Endodermal cell (in vitro differentiated cells): ENCODE data around the gene CRYL1. TPM values are rescaled to one million over a fixed set of nuclear protein-coding genes. Genes with fewer than 3 reads are reported as not detected.

Experiments
- DNase-seq: peaks from one replicate; pipeline ENCODE4 v3.0.0-alpha.2; 2017
- H3K27ac ChIP-seq: 2 replicates; pipeline ENCODE4 v1.5.1; 2013; ENCODE audit warnings: mild to moderate bottlenecking, low read depth, low read length, moderate library complexity
- H3K27me3 ChIP-seq: 2 replicates; pipeline ENCODE4 v1.6.1; 2013; ENCODE audit warnings: mild to moderate bottlenecking, low read length, moderate library complexity; ENCODE audit not compliant: insufficient read depth, control insufficient read depth, poor library complexity, severe bottlenecking
- H3K36me3 ChIP-seq: 2 replicates; pipeline ENCODE4 v1.7.0; 2013; ENCODE audit warnings: mild to moderate bottlenecking, low read length, moderate library complexity; ENCODE audit not compliant: control insufficient read depth, insufficient read depth
- H3K4me1 ChIP-seq: one replicate; pipeline ENCODE4 v1.7.0; 2013; ENCODE audit warnings: low read length; ENCODE audit not compliant: control insufficient read depth, insufficient read depth
- H3K4me3 ChIP-seq: 2 replicates; pipeline ENCODE4 v1.5.1; 2013; ENCODE audit warnings: mild to moderate bottlenecking, low read length, moderate library complexity
- H3K9ac ChIP-seq: 2 replicates; pipeline ENCODE4 v1.6.1; 2013; ENCODE audit warnings: mild to moderate bottlenecking, low read length, moderate library complexity; ENCODE audit not compliant: poor library complexity, severe bottlenecking; ENCODE audit errors: extremely low read depth
- H3K9me3 ChIP-seq: 2 replicates; pipeline ENCODE4 v1.6.1; 2013; ENCODE audit warnings: mild to moderate bottlenecking, low read length, moderate library complexity; ENCODE audit not compliant: control insufficient read depth
- H3K27ac Mint-ChIP-seq: 2 replicates; pipeline ENCODE4 v1.8.0; 2020; ENCODE audit warnings: mixed read lengths
- H3K27me3 Mint-ChIP-seq: 2 replicates; pipeline ENCODE4 v1.8.0; 2021; ENCODE audit warnings: mild to moderate bottlenecking, mixed read lengths; ENCODE audit not compliant: insufficient read depth
- H3K36me3 Mint-ChIP-seq: 2 replicates; pipeline ENCODE4 v1.8.0; 2020; ENCODE audit warnings: low read depth, mixed read lengths
- H3K4me1 Mint-ChIP-seq: 2 replicates; pipeline ENCODE4 v1.8.0; 2020; ENCODE audit warnings: mixed read lengths
- H3K4me3 Mint-ChIP-seq: 2 replicates; pipeline ENCODE4 v1.8.0; 2020; ENCODE audit warnings: mild to moderate bottlenecking, moderate library complexity, mixed read lengths
- H3K9me3 Mint-ChIP-seq: 2 replicates; pipeline ENCODE4 v1.8.0; 2020; ENCODE audit warnings: mild to moderate bottlenecking, mixed read lengths
- CTCF ChIP-seq: fragments of 200-600 bp; sonication (generic); conservative IDR thresholded peaks from 2 replicates; pipeline ENCODE4 v1.5.0; 2021; ENCODE audit warnings: antibody characterized with exemption, mild to moderate bottlenecking
- WGBS, 2 experiments: methylation state at CpG; one replicate each; pipeline versions ENCODE4 v1.1.5 to v1.1.7; 2013; ENCODE audit warnings: missing lambda C conversion rate in 2 of 2, mixed read lengths in 1 of 2; ENCODE audit not compliant: insufficient coverage in 1 of 2, insufficient read length in 1 of 2; 5-methylcytosine and 5-hydroxymethylcytosine counted together
- total RNA-seq, 2 donors: library from RNA; stranded (reverse); fragmentation: NEBNext Ultra II Directional in 1 of 2; extraction: Animal tissue kit (Norgen Biotek cat#: 25700) in 1 of 2; gene quantifications; 2 replicates in 1 of 2; 3 replicates in 1 of 2; pipeline ENCODE4 v1.2.1, GENCODE V29; 2021

CRYL1 gene
- total RNA-seq, 2 donors from 2014 or later = 1.7 to 4.1 TPM

- no peak for TF ChIP-seq CTCF
- no peaks in the 10 kb centered on the region for H3K9me3 ChIP-seq
- H3K9ac ChIP-seq = no peak overlapping the region
- H3K4me3 ChIP-seq = no peak overlapping the region
- no peaks in the 10 kb centered on the region for H3K9me3 Mint-ChIP-seq
- no peaks in the 10 kb centered on the region for H3K36me3 ChIP-seq
- DNase-seq = no peak
- peaks cover 2% of the 10 kb centered on the region for H3K27me3 Mint-ChIP-seq
- no peaks in the 10 kb centered on the region for H3K4me1 ChIP-seq
- no peaks in the 10 kb centered on the region for H3K36me3 Mint-ChIP-seq
- 94 to 97% methylated on average over 5 of the region's 5 CpGs for WGBS, 2 experiments
- no peak overlapping the region for H3K27ac Mint-ChIP-seq
- peaks cover 6% of the 10 kb centered on the region for H3K4me1 Mint-ChIP-seq
- H3K4me3 Mint-ChIP-seq = no peak overlapping the region
- no peak overlapping the region for H3K27ac ChIP-seq
- H3K27me3 ChIP-seq = no peaks in the 10 kb centered on the region
Observed at GRCh38 chr13:20401531-20401930, 124.1 kb downstream of the CRYL1 start.

- 62 to 70% methylated on average over 7 of the region's 7 CpGs for WGBS, 2 experiments
- H3K27me3 ChIP-seq = no peaks in the 10 kb centered on the region
- H3K4me3 Mint-ChIP-seq = no peak overlapping the region
Observed at GRCh38 chr13:20400774-20401173, 124.9 kb downstream of the CRYL1 start.

GRCh38 chr13:20399961-20400360, 125.7 kb downstream of the CRYL1 start:
- H3K4me1 Mint-ChIP-seq = peaks cover 6% of the 10 kb centered on the region
- no peaks in the 10 kb centered on the region for H3K4me1 ChIP-seq
- no peaks in the 10 kb centered on the region for H3K36me3 Mint-ChIP-seq
- H3K4me3 Mint-ChIP-seq = no peak overlapping the region
- H3K4me3 ChIP-seq = no peak overlapping the region
- WGBS, 2 experiments = 91 to 100% methylated on average over 1 to 4 of the region's 4 CpGs
- no peaks in the 10 kb centered on the region for H3K27me3 ChIP-seq
- TF ChIP-seq CTCF = no peak
- H3K9me3 Mint-ChIP-seq = no peaks in the 10 kb centered on the region
- no peak overlapping the region for H3K9ac ChIP-seq
- no peak overlapping the region for H3K27ac Mint-ChIP-seq
- peak; percentile 12 for DNase-seq
- H3K9me3 ChIP-seq = no peaks in the 10 kb centered on the region
- H3K27me3 Mint-ChIP-seq = peaks cover 2% of the 10 kb centered on the region
- H3K36me3 ChIP-seq = no peaks in the 10 kb centered on the region
- H3K27ac ChIP-seq = no peak overlapping the region

More at GRCh38 chr13:20400774-20401173, 124.9 kb downstream of the CRYL1 start:
- H3K36me3 ChIP-seq = no peaks in the 10 kb centered on the region
- TF ChIP-seq CTCF = no peak
- no peak overlapping the region for H3K27ac ChIP-seq
- peaks cover 2% of the 10 kb centered on the region for H3K27me3 Mint-ChIP-seq
- no peak overlapping the region for H3K4me3 ChIP-seq
- H3K4me1 ChIP-seq = no peaks in the 10 kb centered on the region
- H3K4me1 Mint-ChIP-seq = peaks cover 6% of the 10 kb centered on the region
- H3K36me3 Mint-ChIP-seq = no peaks in the 10 kb centered on the region
- no peak for DNase-seq
- no peaks in the 10 kb centered on the region for H3K9me3 ChIP-seq
- H3K9ac ChIP-seq = no peak overlapping the region
- H3K9me3 Mint-ChIP-seq = no peaks in the 10 kb centered on the region
- no peak overlapping the region for H3K27ac Mint-ChIP-seq
